Pons (tissue), 1 donor: ENCODE data around the gene B3GALT2.

ENCODE experiments used
- DNase-seq: peaks from one replicate; pipeline ENCODE4 v3.0.0-alpha.2; 2016; ENCODE audit warnings: low spot score

Gene B3GALT2

GRCh38 chr1:193181985-193182384 lies 4.4 kb downstream of the B3GALT2 start:
- DNase-seq, result peak; percentile 28

- peak; percentile 15 for DNase-seq
Measured at GRCh38 chr1:193181536-193181935, 4.9 kb downstream of the B3GALT2 start.

- DNase-seq, result no peak
Measured at GRCh38 chr1:193179094-193179493, 7.3 kb downstream of the B3GALT2 start.

GRCh38 chr1:193176788-193177187 lies 9.6 kb downstream of the B3GALT2 start:
- DNase-seq, result no peak

GRCh38 chr1:193176113-193176512 lies 10.3 kb downstream of the B3GALT2 start:
- no peak for DNase-seq

GRCh38 chr1:193157360-193157759 lies 29.1 kb downstream of the B3GALT2 start:
- no peak for DNase-seq

- no peak for DNase-seq
Measured at GRCh38 chr1:193156822-193157142, 29.6 kb downstream of the B3GALT2 start.

- no peak for DNase-seq
Measured at GRCh38 chr1:193156117-193156821, 30.1 kb downstream of the B3GALT2 start.

GRCh38 chr1:193144999-193145398 lies 41.4 kb downstream of the B3GALT2 start:
- no peak for DNase-seq

GRCh38 chr1:193144361-193144938 lies 42.0 kb downstream of the B3GALT2 start:
- DNase-seq, result no peak

GRCh38 chr1:193143285-193143684 lies 43.1 kb downstream of the B3GALT2 start:
- peak; percentile 17 for DNase-seq

GRCh38 chr1:193142409-193142808 lies 44.0 kb downstream of the B3GALT2 start:
- DNase-seq, result no peak

- no peak for DNase-seq
Measured at GRCh38 chr1:193141804-193142203, 44.6 kb downstream of the B3GALT2 start.

GRCh38 chr1:193140254-193140653 lies 46.2 kb downstream of the B3GALT2 start:
- no peak for DNase-seq

- DNase-seq, result no peak
Measured at GRCh38 chr1:193131266-193131860, 55.0 kb downstream of the B3GALT2 start.
